ENCODE results near the gene AMER3.

AMER3 gene

GRCh38 chr2:130762910-130763385 is 7.6 kb downstream of the AMER3 start:
- TF ChIP-seq CTCF (IDR thresholded peaks at IDR 0.05; ENCODE audit: borderline replicate concordance, insufficient read depth, low read depth, low read length), result no peak
- H3K4me3 ChIP-seq (ENCODE audit: low read depth, low read length), result no peak overlapping the region

DNA sequence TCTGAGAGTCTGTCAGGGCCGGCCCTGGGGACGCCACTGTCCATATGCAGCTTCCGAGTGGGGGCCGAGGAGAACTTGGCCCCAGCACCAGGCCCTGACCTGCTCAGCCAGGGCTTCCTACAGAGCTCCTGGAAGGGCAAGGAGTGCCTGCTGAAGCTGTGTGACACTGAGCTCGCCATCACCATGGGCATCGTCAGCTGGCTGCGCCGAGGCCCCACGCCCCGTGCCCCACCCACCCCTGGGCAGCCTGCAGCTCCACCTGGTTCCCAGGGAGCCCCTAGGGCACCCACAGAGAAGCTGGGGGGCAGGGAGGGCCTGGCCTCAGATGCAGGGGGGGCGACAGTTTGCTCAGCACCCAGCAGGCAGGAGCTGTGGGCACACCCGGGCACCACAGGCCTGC is 8.1 kb downstream of the AMER3 start:
- TF ChIP-seq CTCF (IDR thresholded peaks at IDR 0.05; ENCODE audit: borderline replicate concordance, insufficient read depth, low read depth, low read length), result no peak
- no peak overlapping the region for H3K4me3 ChIP-seq (ENCODE audit: low read depth, low read length)

DNA sequence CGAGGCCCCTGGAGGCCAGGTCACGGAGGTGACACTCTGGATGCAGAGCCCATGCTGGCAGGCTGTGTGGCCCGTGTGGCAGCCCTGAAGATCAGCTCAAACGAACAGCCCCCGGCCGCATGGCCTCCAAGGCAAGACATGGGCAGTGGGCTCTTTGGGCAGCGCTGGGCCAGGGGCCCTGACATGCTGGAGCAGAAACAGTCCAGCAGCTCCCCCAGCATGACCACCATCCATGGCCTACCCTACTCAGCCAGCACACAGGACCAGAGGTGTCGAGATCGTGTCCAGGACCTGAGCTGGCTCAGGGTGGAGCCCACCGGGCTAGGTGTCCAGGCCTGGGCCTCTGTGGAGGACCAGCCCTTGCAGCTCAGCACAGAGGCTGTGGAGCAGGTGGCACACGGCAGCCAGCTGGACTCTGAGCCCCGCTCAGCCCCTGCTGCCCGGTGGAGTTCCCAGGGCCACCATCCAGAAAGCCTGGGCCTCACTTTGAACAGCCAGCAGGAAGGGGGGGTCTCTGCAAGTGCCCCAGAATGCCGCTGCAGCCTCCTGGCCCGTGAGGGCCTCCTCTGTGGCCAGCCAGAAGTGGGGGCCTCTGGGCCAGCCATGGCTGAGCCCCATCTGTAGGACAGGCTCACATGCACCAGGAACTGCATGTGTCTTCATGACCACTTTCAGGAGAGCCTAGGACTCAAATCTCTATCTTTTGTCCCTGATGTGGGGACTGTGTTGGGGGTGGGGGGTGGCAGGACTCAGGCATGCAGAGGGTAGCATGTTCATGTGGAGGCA is 8.9 kb downstream of the AMER3 start:
- TF ChIP-seq CTCF (IDR thresholded peaks at IDR 0.05; ENCODE audit: borderline replicate concordance, insufficient read depth, low read depth, low read length), result no peak
- H3K4me3 ChIP-seq (ENCODE audit: low read depth, low read length), result no peak overlapping the region

DNA sequence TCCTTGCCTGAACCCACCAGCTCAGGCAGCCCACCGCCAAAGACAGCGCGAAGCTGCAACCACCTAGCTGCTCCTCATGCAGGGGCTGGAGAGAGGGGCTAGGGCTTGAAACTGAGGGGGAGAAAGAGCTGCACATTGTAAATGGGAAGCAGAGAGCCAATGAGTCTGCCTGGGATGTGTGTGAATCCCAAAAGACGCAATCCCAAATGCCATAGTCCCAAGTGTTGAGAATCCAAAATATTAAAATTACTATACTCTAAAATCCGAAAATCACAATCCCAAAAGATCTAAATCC is 9.4 kb downstream of the AMER3 start:
- H3K4me3 ChIP-seq (ENCODE audit: low read depth, low read length), result no peak overlapping the region
- no peak for TF ChIP-seq CTCF (IDR thresholded peaks at IDR 0.05; ENCODE audit: borderline replicate concordance, insufficient read depth, low read depth, low read length)

DNA sequence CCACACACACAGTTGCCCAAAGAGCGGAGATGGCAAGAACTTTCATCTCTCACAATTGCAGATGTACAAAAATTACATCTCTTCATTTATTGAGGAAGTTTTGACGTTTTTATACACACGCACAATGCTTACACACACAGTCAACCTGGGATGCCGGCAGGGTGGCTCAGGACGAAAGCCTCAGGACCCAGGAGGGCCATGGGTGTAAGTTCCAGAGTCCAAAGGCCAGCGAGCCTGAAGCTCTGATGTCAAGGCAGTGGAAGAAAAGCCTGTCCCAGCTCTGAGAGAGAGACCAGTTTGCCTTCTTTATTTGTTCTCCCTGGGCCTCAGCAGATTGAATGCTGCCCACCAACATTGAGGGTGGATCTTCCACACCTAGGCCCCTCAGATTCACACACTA is 10.1 kb downstream of the AMER3 start:
- TF ChIP-seq CTCF (IDR thresholded peaks at IDR 0.05; ENCODE audit: borderline replicate concordance, insufficient read depth, low read depth, low read length), result no peak

GRCh38 chr2:130766037-130766436 is 10.7 kb downstream of the AMER3 start:
- TF ChIP-seq CTCF (IDR thresholded peaks at IDR 0.05; ENCODE audit: borderline replicate concordance, insufficient read depth, low read depth, low read length), result no peak
- H3K4me3 ChIP-seq (ENCODE audit: low read depth, low read length), result no peak overlapping the region

More for the DNA sequence above, 10.1 kb downstream of the AMER3 start:
- no peak overlapping the region for H3K4me3 ChIP-seq (ENCODE audit: low read depth, low read length)

DNA sequence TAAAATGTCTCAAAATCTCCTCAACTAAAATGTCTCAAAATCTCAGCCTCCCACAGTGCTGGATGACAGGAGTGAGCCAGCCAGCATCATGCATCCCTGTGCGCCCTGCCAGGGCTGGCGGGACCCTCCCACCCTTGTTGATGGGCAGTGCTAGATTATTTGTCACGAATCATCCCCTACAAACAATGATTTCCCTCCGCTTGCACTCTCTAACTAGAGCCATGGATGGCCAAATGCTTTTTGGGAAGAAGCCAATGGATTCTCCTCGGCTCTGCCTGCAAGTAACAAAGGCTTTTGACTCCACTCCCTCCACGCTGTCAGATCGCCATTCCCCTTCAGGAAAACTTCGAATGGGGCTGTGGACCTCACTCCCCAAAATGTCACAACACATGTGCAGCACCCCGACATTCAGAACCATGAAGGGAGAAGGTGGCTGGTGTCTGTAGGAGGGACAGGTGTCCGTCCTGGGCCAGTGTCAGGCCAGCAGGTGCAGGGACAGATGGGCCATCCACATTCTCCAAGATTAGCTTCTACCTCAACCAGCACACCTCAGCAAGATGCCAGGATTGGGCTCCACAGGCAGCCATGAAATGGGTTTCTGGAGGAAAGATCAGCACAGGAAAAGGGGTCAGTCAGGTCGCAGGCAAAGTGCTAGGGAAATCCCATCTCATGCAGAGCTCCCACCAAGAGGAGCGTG is 11.5 kb downstream of the AMER3 start:
- no peak for TF ChIP-seq CTCF (IDR thresholded peaks at IDR 0.05; ENCODE audit: borderline replicate concordance, insufficient read depth, low read depth, low read length)

More for the DNA sequence above, 11.5 kb downstream of the AMER3 start:
- no peak overlapping the region for H3K4me3 ChIP-seq (ENCODE audit: low read depth, low read length)

Data from GM12875 (cell line).